GM12891 (cell line): ENCODE measurements around the gene POLR2C.

Experiments used
- PAX5 ChIP-seq: IDR thresholded peaks from 2 replicates; pipeline ENCODE4 v1.6.1; 2011; ENCODE audit warnings: low read length, moderate library complexity, mild to moderate bottlenecking; ENCODE audit not compliant: insufficient read depth, severe bottlenecking
- POLR2A ChIP-seq: IDR thresholded peaks from 2 replicates; pipeline ENCODE4 v1.6.1; 2011; ENCODE audit warnings: low read depth, low read length, control low read depth
- POLR2AphosphoS5 ChIP-seq: IDR thresholded peaks from 2 replicates; pipeline ENCODE4 v1.6.1; 2011; ENCODE audit warnings: low read depth, low read length, control low read depth
- POU2F2 ChIP-seq: IDR thresholded peaks from 2 replicates; pipeline ENCODE4 v1.6.1; 2011; ENCODE audit warnings: low read depth, mild to moderate bottlenecking, control low read depth, low read length, moderate library complexity
- SPI1 ChIP-seq: IDR thresholded peaks from 2 replicates; pipeline ENCODE4 v1.6.1; 2011; ENCODE audit warnings: low read depth, low read length, control low read depth
- TAF1 ChIP-seq: IDR thresholded peaks from 2 replicates; pipeline ENCODE4 v1.6.1; 2011; ENCODE audit warnings: low read depth, low read length, control low read depth

DNA sequence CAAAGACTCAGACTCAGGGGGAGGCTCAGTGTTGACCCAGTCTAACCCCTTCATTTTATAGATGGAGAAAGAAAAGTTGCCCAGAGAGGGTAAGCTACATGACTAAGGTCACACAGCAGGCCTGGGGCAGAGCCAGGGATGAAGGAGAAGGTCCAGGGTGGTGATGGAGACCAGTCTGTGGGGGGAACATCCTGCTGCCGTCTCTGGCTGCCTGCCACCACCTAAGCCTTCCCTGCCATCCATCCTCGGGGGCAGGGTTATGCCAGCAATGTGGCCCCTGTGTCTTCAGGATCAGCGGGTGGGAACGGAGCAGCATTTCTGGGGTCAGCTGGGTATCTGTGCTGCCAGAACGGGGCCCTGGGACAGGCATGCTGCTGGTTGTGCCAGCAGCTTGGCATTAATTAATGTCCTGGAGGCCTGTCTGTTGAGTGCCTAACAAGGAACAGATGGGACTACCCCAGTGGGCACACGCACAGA, 18.3 kb downstream of the POLR2C start:
- TF ChIP-seq POLR2AphosphoS5, result no peak
- no peak for TF ChIP-seq POLR2A
- no peak for TF ChIP-seq TAF1
- no peak for TF ChIP-seq PAX5
- TF ChIP-seq SPI1, result no peak
- TF ChIP-seq POU2F2, result no peak
